Measurements from ENCODE around the gene CTSK. TPM values are rescaled to one million over a fixed set of nuclear protein-coding genes. Genes with fewer than 3 reads are reported as not detected.
"Not testable (repeated sequence)": the region's sequence is repeated elsewhere in the genome, so short reads cannot be mapped to it uniquely, and the experiment has no call there.

The CTSK gene
- total and polyA plus RNA-seq, 4 donors: 2.2 to 3.8 (median 2.4) TPM

- DNase-seq (ENCODE audit: low spot score): no peak
- WGBS: 74% methylated on average over 2 of the region's 2 CpGs
- Histone ChIP-seq H3K9ac (ENCODE audit: low read depth in 1 of 2, low read length in 2 of 2) (no peak overlapping the region), H3K27me3 (ENCODE audit: control insufficient read depth in 4 of 4, insufficient read depth in 4 of 4, low read length in 3 of 4) (no peaks in the 10 kb centered on the region), H3K36me3 (ENCODE audit: control insufficient read depth in 4 of 4, insufficient read depth in 3 of 4, low read depth in 1 of 4, low read length in 3 of 4) (peaks cover 5 to 28% (median 13%) of the 10 kb centered on the region in 4 donors), H3K27ac (ENCODE audit: low read depth in 1 of 2, low read length in 2 of 2) (no peak overlapping the region), H3K4me1 (ENCODE audit: control insufficient read depth in 4 of 4, insufficient read depth in 4 of 4, low read length in 3 of 4) (peaks cover 3 to 13% (median 10%) of the 10 kb centered on the region in 4 donors), H3K4me3 (ENCODE audit: low read depth in 1 of 3, low read length in 3 of 3) (no peak overlapping the region), H3K9me3 (ENCODE audit: control insufficient read depth in 4 of 4, low read length in 3 of 4) (no peaks in the 10 kb centered on the region)
- TF ChIP-seq FOXA2 (IDR thresholded peaks at IDR 0.05): no peak
- TF ChIP-seq ATF3 (IDR thresholded peaks at IDR 0.05): no peak
- no peak for TF ChIP-seq NR2F2 (IDR thresholded peaks at IDR 0.05)
- TF ChIP-seq REST (IDR thresholded peaks at IDR 0.05): no peak
Observed at GRCh38 chr1:150842343-150842742, 34.3 kb upstream of the CTSK start.

- no peak overlapping the region for H3K9ac ChIP-seq (ENCODE audit: low read depth in 1 of 2, low read length in 2 of 2)
- peaks cover 5 to 13% (median 10%) of the 10 kb centered on the region in 4 donors for H3K4me1 ChIP-seq (ENCODE audit: control insufficient read depth in 4 of 4, insufficient read depth in 4 of 4, low read length in 3 of 4)
- TF ChIP-seq REST (IDR thresholded peaks at IDR 0.05): no peak
- TF ChIP-seq JUND (IDR thresholded peaks at IDR 0.05): no peak
- no peak for TF ChIP-seq ATF3 (IDR thresholded peaks at IDR 0.05)
- TF ChIP-seq NR2F2 (IDR thresholded peaks at IDR 0.05): no peak
- peaks cover 3 to 29% (median 13%) of the 10 kb centered on the region in 4 donors for H3K36me3 ChIP-seq (ENCODE audit: control insufficient read depth in 4 of 4, insufficient read depth in 3 of 4, low read depth in 1 of 4, low read length in 3 of 4)
- no peaks in the 10 kb centered on the region for H3K9me3 ChIP-seq (ENCODE audit: control insufficient read depth in 4 of 4, low read length in 3 of 4)
- H3K4me3 ChIP-seq (ENCODE audit: low read depth in 1 of 3, low read length in 3 of 3): no peak overlapping the region
- DNase-seq (ENCODE audit: low spot score): no peak
- 97% methylated on average over 3 of the region's 3 CpGs for WGBS
- H3K27ac ChIP-seq (ENCODE audit: low read depth in 1 of 2, low read length in 2 of 2): no peak overlapping the region
- no peaks in the 10 kb centered on the region for H3K27me3 ChIP-seq (ENCODE audit: control insufficient read depth in 4 of 4, insufficient read depth in 4 of 4, low read length in 3 of 4)
Observed at GRCh38 chr1:150841626-150842025, 33.6 kb upstream of the CTSK start.

- not testable (repeated sequence) for H3K9me3 ChIP-seq (ENCODE audit: control insufficient read depth in 4 of 4, low read length in 3 of 4); H3K27me3 ChIP-seq (ENCODE audit: control insufficient read depth in 4 of 4, insufficient read depth in 4 of 4, low read length in 3 of 4); H3K27ac ChIP-seq (ENCODE audit: low read depth in 1 of 2, low read length in 2 of 2); DNase-seq (ENCODE audit: low spot score); H3K4me3 ChIP-seq (ENCODE audit: low read depth in 1 of 3, low read length in 3 of 3); H3K9ac ChIP-seq (ENCODE audit: low read depth in 1 of 2, low read length in 2 of 2)
- WGBS: 89% methylated on average over 11 of the region's 11 CpGs
- Histone ChIP-seq H3K4me1 (ENCODE audit: control insufficient read depth in 4 of 4, insufficient read depth in 4 of 4, low read length in 3 of 4) (peaks cover 7 to 13% (median 10%) of the 10 kb centered on the region in 4 donors), H3K36me3 (ENCODE audit: control insufficient read depth in 4 of 4, insufficient read depth in 3 of 4, low read depth in 1 of 4, low read length in 3 of 4) (peaks cover 3 to 32% (median 16%) of the 10 kb centered on the region in 4 donors)
Observed at GRCh38 chr1:150840850-150841249, 32.8 kb upstream of the CTSK start.
